Activated T-cell treated with anti-CD3 and anti-CD28 coated beads, Interleukin-2, amount 50 U/mL, for 72 hours (primary cell): ENCODE data around the gene SYNC. TPM values are rescaled to one million over a fixed set of nuclear protein-coding genes. Genes with fewer than 3 reads are reported as not detected.

Source experiments
- ATAC-seq, 2 donors: fragments of 150-1000 bp; cut with Tn5 transposase; replicated peaks in 1 of 2; 2 replicates each; pipeline ENCODE4 v1.10.0; 2021; ENCODE audit warnings: moderate library complexity in 2 of 2, mild to moderate bottlenecking in 1 of 2
- DNase-seq, 2 donors: peaks; one replicate each; pipeline ENCODE4 v3.0.0; 2021 to 2022; ENCODE audit warnings: mixed read lengths in 1 of 2
- H3K27ac Mint-ChIP-seq: one replicate; pipeline ENCODE4 v1.8.0; 2022; ENCODE audit warnings: mild to moderate bottlenecking, moderate library complexity, mixed read lengths
- H3K27me3 Mint-ChIP-seq: one replicate; pipeline ENCODE4 v1.8.0; 2022; ENCODE audit warnings: low read depth, mixed read lengths
- H3K36me3 Mint-ChIP-seq, 2 donors: one replicate each; pipeline ENCODE4 v1.8.0; 2022; ENCODE audit warnings: mixed read lengths in 2 of 2, mild to moderate bottlenecking in 1 of 2; ENCODE audit not compliant: insufficient read depth in 2 of 2
- H3K4me1 Mint-ChIP-seq: one replicate; pipeline ENCODE4 v1.8.0; 2022; ENCODE audit warnings: low read depth, mixed read lengths
- H3K4me3 Mint-ChIP-seq, 2 donors: one replicate each; pipeline ENCODE4 v1.8.0; 2022; ENCODE audit warnings: mild to moderate bottlenecking in 2 of 2, mixed read lengths in 2 of 2, moderate library complexity in 2 of 2
- H3K9me3 Mint-ChIP-seq, 2 donors: one replicate each; pipeline ENCODE4 v1.8.0; 2022; ENCODE audit warnings: mixed read lengths in 2 of 2
- total RNA-seq, 2 donors: library from RNA; stranded (reverse); gene quantifications; one replicate each; pipeline ENCODE4 v1.2.3, GENCODE V29; 2022

SYNC gene
- total RNA-seq, 2 donors from 2014 or later: not detected

DNA sequence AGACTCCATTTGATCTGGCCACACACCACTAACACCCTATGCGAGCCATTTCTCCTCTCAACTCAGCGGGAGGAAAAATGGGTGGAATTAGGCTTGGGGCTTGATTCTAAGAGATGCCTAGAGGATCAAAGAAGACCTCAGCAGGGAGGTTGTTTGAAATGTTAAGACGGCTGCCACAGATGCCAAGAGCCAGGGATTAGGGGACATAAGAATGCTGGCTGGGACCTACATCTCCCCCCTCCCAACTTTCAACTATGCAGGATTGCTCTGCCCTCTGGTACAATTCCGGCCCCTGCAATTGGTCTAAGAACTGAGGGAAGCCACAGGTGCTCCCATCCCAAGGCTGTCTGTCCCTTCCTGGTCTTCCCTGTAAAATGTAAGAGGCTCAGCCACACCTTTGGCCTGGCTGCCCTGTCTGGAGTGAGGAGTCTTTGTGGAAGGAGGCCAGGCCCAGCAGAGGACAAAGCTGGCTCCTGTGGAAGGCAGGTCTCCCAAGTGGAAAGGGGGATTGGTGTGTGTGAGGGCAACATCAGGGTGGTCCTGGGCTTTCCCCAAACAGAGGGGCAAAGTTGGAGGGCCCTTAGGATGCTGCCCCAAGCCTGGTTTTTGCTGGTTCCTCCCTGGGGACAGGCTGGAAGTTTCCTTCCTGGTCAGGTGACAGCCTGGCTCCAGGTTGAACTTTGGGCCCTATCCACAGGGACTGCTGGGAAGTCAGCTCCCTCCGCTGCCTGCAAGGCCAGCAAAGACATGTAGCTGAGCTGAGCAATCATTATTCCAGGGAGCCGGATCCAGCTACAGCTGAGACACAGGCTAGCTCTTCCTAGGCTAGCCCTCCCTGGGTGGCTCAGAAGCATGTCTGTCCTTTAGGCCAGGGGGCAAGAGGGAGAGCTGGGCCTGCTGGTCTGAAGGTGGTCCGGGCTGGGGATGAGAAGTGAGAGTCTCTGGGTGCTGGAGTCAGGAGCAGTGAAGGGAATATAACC lies 34.5 kb upstream of the SYNC start:
- ATAC-seq (no peak), DNase-seq (no peak)
- Mint-ChIP-seq H3K9me3 (no peaks in the 10 kb centered on the region), H3K27me3 (no peaks in the 10 kb centered on the region), H3K4me1 (no peaks in the 10 kb centered on the region), H3K27ac (no peak overlapping the region), H3K4me3 (no peak overlapping the region), H3K36me3 (no peaks in the 10 kb centered on the region)

DNA sequence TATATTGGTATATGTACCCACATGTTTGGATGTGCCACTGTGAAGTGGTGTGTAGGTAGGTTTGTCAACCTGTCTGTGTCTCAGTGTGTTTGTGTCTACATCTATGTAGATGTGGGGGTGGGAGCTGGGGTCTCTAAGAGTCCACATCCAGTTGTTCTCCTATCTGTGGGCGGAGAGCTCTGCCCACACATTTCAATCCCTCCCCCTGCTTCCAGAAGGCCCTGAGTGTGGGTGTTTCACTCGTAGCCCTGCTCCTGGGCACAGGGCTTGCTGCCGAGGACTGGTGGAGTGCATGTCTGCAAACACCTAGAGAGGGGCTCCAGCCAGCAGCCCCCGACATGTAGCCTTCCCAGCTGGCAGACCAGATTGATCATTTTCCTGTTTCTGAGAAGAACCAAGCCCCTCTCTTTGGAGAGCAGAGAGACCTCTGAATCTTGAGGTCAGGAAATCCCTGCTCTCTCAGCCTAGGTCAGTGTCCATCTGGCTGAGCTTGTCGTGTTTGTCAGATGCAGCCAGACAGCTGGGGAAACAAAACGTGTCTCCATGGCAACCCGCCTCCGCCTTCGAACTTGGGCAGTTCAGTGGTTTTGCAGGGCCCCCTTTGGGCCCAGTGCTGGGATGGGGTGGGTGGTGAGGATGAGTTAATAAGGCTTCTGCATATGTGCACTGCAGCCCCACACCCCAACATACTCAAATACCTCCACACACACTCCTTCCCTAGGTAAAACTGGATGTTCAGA lies 31.2 kb upstream of the SYNC start:
- no peak for DNase-seq
- no peak overlapping the region for H3K27ac Mint-ChIP-seq
- no peaks in the 10 kb centered on the region for H3K9me3 Mint-ChIP-seq
- no peaks in the 10 kb centered on the region for H3K36me3 Mint-ChIP-seq
- no peaks in the 10 kb centered on the region for H3K4me1 Mint-ChIP-seq
- no peak for ATAC-seq
- H3K4me3 Mint-ChIP-seq: no peak overlapping the region
- peaks cover under 1% of the 10 kb centered on the region for H3K27me3 Mint-ChIP-seq

DNA sequence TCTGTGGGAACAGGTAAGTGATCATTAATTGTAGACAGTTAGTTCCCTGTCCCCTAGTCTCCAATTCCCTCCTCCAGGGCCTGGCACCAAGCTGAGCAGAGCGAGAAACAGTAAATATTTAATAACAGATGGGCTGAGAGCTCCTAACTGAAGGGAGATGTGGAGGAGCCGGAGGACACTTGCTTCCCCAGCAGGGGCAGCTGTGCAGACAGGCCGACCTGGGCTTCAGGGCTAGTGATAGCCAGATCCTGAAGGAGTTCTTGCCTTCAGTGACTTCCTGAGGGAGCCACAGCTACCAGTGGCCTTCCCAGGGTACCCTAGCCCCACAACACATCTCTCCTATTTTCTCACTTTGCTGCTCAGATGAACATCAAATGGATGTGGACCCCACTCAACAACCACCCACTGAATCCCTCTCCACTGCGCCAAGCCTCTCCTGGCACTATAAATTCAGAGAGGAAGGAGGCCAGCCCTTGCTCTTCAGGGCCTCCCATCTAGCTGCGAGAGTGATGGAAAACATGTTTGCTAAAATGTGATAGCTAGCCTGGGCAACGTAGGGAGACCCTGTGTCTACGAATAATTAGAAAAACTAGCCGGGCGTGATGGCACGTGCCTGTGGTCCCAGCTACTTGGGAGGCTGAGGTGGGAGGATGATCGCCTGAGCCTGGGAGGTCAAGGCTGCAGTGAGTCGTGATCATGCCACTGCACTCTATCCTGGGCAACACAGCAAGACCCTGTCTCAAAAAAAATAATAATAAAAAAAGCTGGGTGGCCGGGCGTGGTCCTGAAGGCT lies 26.9 kb upstream of the SYNC start:
- H3K4me3 Mint-ChIP-seq: no peak overlapping the region
- no peak for ATAC-seq
- H3K27ac Mint-ChIP-seq: no peak overlapping the region
- no peaks in the 10 kb centered on the region for H3K36me3 Mint-ChIP-seq
- no peaks in the 10 kb centered on the region for H3K9me3 Mint-ChIP-seq
- peaks cover 14% of the 10 kb centered on the region for H3K27me3 Mint-ChIP-seq
- DNase-seq: no peak
- peaks cover 19% of the 10 kb centered on the region for H3K4me1 Mint-ChIP-seq

DNA sequence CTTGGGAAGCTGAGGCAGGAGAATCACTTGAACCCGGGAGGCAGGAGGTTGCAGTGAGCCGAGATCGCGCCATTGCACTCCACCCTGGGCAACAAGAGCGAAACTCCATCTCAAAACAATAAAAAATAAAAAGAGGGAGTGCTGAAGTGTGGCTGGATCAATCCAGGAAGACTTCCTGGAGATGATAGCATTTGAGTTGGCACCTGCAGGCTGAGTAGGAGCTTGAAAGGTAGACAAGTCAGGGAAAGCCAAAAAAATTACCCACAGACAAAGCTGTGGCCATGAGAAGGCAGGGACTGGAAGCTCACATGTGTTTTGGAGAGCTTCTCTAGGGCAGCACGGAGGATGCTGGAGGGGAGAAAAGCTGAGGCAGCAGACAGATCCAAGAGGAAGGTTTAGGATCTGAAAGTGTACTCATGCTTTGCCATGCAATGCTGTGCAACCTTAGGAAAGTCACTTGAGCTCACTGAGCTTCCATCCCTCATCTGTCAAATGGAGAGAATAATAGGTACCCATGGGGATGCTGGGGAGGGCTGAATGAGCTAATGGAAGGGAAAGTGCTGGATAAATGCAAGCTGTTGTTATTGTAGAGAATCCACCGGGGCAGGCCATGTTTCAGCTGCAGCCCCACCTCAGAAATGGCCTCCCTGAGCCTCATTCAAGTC lies 26.0 kb upstream of the SYNC start:
- Mint-ChIP-seq H3K4me1 (peaks cover 19% of the 10 kb centered on the region), H3K36me3 (no peaks in the 10 kb centered on the region), H3K27ac (no peak overlapping the region), H3K27me3 (peaks cover 14% of the 10 kb centered on the region), H3K9me3 (no peaks in the 10 kb centered on the region), H3K4me3 (no peak overlapping the region)
- DNase-seq (no peak), ATAC-seq (no peak)

DNA sequence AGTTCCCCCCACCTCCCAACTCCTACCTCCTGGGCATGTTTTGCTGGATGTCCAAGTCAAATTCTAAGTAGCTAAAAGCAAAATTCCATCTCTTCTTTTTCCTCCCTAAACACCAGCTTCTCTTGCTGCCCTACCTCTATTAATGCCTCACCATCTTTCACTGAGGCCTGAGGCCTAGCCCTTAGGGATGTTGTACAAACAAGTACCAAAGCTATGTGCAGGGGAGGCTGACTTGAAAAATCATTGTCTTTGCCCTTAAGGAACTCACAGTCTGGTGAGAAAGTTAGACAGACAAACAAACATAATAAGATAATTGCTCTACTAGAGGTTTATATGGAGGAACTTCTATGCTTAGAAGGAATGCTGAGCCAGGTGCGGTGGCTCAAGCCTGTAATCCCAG lies 25.3 kb upstream of the SYNC start:
- Mint-ChIP-seq H3K9me3 (no peaks in the 10 kb centered on the region), H3K4me3 (no peak overlapping the region), H3K36me3 (no peaks in the 10 kb centered on the region), H3K27ac (no peak overlapping the region), H3K4me1 (peaks cover 19% of the 10 kb centered on the region), H3K27me3 (peaks cover 14% of the 10 kb centered on the region)
- ATAC-seq (no peak), DNase-seq (no peak)

DNA sequence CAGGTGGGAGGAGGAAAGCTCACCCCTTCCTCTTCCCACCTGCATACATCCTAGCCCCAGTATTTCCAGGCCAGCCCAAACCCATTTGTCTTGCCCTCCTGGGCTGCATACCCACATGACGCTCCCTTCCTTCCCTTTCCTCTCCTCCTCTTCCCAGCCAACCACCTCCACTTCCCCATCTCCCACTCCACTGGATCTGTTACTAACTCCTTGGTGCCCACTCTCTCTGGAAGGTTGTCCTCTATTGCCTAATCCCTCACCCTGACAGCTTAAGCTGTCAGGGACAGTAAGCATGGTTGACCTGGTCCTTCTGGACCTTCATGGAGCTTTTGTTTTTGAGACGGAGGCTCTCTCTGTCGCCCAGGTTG lies 23.0 kb upstream of the SYNC start:
- DNase-seq: no peak
- Mint-ChIP-seq H3K9me3 (no peaks in the 10 kb centered on the region), H3K4me1 (peaks cover 19% of the 10 kb centered on the region), H3K36me3 (no peaks in the 10 kb centered on the region), H3K27me3 (peaks cover 19% of the 10 kb centered on the region), H3K27ac (no peak overlapping the region), H3K4me3 (no peak overlapping the region)
- no peak for ATAC-seq

DNA sequence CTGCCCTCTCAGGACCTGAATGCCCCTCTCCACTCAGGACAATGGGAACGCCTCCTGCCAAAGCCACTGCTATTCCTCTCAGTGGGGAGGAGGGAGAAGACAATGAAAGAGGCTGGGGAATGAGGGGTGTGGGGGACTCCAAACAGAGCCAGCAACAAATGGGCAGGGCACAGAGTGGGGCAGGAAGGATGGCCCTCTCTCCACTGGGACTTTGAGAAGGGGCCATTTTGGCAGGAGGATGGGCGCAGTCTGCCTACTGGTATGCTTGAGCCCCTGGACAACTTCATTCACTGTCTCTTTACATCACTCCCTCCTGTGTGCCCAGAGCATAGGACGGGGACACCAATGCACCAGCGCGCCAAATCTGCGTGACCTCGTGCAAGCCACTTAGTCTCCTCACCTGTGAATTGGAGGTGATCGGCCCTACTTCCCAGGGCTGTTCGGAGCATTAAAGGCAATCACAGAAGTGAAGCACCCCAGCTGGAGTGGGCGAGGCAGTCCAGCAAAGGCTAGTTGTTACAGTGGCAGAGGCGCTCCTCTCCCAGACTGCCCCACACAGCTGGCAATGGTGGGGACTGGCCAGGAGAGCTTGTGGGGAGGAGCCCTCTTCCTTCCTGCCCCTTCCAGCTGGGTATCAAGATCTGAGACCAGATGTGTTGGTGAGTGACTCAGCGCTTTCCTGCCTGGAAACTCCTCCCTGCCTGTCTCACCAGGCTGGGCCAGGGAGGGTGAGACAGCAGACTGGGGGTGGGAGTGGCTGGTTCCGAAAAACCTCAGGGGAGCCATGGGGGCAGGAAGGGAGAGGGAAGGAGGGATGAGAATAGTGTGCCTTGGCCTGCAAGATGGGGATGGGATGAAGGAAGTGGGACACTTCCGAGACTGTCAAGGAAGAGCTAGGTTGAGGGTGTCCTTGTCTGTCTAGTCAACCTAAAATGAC lies 22.4 kb upstream of the SYNC start:
- Mint-ChIP-seq H3K4me3 (no peak overlapping the region), H3K9me3 (no peaks in the 10 kb centered on the region), H3K4me1 (peaks cover 19% of the 10 kb centered on the region), H3K36me3 (no peaks in the 10 kb centered on the region), H3K27ac (no peak overlapping the region), H3K27me3 (peaks cover 19% of the 10 kb centered on the region)
- no peak for DNase-seq
- ATAC-seq: peak; percentile 31 to 39

DNA sequence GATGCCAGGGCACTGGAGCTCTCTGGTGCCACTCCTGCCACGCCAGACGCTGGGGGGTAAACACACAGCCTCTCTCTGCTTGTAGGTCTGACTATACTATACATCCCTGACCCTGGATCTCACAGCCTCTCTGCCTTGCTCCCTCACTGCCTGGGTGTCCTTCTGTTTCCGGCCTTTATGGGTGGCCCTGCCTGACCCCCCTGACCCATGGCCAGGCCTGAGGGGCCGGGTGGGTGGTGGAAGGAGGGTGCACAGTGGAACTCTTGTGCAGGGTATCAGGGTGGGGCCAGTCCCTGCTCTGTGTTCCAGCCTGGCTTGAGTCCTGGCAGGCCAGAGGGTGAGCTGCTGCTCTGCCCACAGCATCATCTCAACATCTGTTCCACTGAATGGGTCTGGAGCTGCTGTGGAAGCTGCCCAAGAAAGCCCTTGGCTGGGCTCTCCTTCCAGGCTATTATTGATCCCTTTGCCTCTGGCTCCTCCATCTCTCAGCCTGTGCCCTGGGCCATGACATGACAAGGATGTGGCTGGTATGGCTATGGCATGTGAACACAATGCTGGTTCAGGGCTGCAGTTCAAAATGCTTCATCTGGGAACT lies 17.2 kb upstream of the SYNC start:
- no peak for ATAC-seq
- Mint-ChIP-seq H3K27ac (no peak overlapping the region), H3K4me1 (peaks cover 17% of the 10 kb centered on the region), H3K9me3 (no peaks in the 10 kb centered on the region), H3K27me3 (peaks cover 5% of the 10 kb centered on the region), H3K36me3 (no peaks in the 10 kb centered on the region), H3K4me3 (no peak overlapping the region)
- DNase-seq: no peak

DNA sequence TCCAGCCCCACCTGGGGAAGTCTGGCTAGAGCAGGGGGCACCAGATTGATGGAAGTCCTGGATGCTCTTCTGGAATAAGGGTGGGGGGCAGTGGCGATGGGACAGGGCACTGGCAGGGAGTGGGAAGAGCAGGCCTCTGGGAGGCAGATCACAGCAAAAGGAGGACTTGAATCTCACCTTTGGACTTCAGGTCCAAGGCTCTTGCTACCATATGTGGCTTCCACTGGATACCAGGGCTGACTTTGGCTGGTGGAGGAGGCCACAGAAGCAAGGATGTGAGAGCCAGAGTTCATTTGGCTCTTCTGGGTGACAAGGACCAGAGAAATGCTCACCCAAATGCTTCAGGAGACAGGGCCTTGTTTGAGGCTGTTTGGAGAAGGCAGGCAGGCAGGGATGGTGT lies 16.0 kb upstream of the SYNC start:
- H3K4me1 Mint-ChIP-seq: peaks cover 14% of the 10 kb centered on the region
- H3K27me3 Mint-ChIP-seq: peaks cover 5% of the 10 kb centered on the region
- ATAC-seq: no peak
- H3K9me3 Mint-ChIP-seq: no peaks in the 10 kb centered on the region
- H3K36me3 Mint-ChIP-seq: no peaks in the 10 kb centered on the region
- no peak overlapping the region for H3K27ac Mint-ChIP-seq
- no peak for DNase-seq
- no peak overlapping the region for H3K4me3 Mint-ChIP-seq

DNA sequence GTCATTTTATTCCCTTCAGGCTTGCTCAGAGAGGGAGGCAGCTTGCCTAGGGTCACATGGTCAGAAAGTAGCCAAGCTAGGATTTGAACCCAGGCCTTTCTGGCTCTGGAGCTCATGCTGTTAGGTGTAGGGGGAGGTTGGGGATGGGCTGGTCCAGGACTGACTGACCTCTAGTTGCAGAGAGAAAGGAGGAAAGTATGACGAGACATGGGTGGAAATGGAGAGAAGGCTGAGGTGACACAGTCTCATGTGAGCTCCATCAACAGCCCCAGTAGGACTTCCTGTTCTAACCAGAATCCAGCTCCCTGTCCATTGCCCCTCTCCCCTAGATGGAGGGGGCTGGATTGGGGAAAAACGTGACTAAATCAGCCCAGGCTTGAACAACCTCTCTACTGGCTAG lies 15.5 kb upstream of the SYNC start:
- Mint-ChIP-seq H3K36me3 (no peaks in the 10 kb centered on the region), H3K4me1 (peaks cover 14% of the 10 kb centered on the region), H3K27me3 (peaks cover 5% of the 10 kb centered on the region), H3K9me3 (no peaks in the 10 kb centered on the region), H3K4me3 (no peak overlapping the region), H3K27ac (no peak overlapping the region)
- ATAC-seq: no peak
- DNase-seq: no peak

DNA sequence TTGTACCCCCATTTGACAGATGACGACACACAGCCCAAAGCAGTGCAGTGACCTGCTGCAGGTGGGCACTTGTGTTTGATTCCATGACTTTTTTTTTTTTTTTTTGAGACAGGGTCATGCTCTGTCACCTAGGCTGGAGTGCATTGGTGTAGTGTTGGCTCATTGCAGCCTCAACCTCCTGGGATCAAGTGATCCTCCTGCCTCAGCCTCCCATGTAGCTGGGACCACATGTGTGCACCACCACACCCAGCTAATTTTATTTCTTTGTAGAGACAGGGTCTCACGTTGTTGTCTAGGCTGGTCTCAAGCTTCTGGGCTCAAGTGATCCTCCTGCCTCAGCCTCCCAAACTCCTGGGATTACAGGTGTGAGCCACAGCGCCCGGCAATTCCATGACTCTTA lies 14.9 kb upstream of the SYNC start:
- Mint-ChIP-seq H3K27me3 (peaks cover 5% of the 10 kb centered on the region), H3K36me3 (no peaks in the 10 kb centered on the region), H3K4me1 (peaks cover 14% of the 10 kb centered on the region), H3K27ac (no peak overlapping the region), H3K9me3 (no peaks in the 10 kb centered on the region), H3K4me3 (no peak overlapping the region)
- ATAC-seq (no peak), DNase-seq (no peak)
